NCI-H226 (cell line): ENCODE data around the gene ACTN1.
"Not testable (repeated sequence)": the region's sequence is repeated elsewhere in the genome, so short reads cannot be mapped to it uniquely, and the experiment has no call there.

ENCODE experiments used
- DNase-seq: peaks from one replicate; pipeline ENCODE4 v3.0.0-alpha.2; 2015

The ACTN1 gene

DNA sequence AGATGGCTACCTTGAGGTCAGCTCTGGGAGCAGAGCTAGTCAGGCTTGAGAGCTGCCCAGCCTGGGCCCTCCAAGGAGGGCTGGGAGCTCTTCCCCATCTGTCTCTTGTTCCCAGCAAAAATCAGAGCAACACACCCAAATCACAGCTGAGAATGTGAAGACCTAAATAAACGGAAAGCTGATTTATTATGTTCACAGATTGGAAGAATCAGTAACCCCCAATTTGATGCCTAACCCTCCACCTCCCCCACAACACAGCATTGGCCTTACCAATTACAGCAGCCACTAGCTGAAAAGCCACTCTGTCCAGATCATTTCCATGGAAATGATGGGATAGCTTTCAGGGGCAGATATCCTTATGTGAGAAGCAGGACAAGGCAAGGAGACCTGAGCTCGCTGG is 7.1 kb upstream of the ACTN1 start:
- no peak for DNase-seq

DNA sequence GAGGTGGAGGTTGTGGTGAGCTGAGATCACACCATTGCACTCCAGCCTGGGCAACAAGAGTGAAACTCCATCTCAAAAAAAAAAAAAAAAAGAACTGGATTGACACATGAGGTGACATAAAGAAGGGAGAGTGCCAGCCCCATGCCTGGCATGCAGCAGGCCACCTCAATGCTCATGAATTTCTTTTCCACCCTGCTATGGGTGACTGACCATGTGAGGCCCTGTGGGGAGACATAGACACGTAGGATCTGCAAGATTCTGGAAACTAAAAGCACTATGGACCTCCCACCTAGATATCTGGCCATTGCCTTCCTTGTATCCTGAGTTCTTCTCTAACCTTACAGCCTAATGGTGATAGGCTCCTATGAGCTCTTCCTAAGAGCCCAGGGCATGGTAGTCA is 5.6 kb upstream of the ACTN1 start:
- DNase-seq, result no peak

DNA sequence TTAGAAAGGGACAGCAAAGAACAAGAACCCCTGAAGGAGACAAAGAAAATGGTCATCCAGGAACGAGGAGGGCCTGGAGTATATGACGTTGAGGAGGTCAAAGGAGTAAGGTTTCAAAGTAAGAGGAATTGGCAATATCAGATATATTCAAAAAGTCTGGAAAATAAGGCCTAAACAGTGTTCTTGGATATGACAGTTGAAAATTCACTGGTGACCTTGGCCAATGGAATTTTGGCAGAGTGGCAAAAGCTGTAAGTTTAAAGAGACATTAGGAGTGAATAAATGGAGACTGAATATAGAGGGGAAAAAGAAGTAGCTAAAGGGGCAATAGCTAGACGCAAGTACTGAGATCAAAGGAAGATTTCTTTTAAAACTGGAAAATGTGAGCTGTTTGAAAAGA is 4.1 kb upstream of the ACTN1 start:
- DNase-seq, result no peak

DNA sequence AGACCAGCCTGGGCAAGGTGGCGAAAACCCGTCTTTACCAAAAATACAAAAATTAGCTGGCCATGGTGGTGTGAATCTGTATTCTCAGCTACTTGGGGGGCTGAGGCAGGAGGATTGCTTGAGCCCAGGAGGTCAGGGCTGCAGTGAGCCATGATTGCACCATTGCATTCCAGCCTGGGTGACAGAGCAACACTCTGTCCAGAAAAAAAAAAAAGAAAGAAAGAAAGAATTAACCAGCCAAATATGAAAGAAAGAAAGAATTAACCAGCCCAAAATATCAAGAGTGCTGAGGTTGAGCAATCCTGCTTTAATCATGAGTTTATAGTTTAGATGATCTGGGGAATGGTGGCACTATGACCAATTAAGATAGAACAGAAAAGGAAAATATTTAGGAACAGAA is 3.5 kb upstream of the ACTN1 start:
- no peak for DNase-seq

DNA sequence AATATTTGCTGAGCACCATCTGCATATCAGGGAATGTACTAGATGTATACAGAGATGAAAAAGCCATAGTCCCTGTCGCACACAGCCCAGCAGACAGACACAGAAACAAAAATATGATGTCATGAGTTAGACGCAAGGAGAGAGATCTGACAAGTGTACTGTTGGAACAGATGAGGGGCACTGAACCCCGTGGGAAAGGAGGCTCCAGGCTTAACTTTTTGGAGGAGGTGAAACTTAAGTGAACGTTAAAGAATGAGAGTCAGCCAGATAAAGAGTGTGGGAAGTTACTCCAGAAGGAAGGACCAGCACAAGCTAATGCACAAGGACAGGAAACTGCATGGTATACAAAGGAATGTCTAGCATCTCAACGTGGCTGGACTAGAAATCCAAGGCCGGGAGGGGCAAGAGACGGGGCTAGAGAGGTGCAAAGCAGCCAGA is 2.5 kb upstream of the ACTN1 start:
- DNase-seq, result peak; percentile 92

DNA sequence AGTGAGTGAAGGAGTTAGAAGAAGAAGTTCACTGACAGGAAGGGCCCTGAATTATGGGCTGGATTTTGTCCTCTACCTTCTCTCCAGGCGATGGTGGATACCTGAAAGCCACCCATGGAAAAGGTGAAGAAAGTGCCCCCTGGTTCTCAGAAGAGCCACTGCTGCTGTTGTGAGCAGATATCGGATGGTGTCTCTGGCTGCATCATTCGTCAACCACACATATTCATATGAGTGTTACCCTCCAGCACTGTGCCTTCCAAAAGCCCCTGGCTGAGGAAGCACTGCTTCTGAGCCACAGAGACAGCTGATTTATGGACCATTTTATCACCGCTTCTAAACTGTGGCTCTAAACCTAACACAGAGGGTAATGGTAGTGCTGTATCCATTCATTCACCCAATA is 2.0 kb upstream of the ACTN1 start:
- DNase-seq, result no peak

DNA sequence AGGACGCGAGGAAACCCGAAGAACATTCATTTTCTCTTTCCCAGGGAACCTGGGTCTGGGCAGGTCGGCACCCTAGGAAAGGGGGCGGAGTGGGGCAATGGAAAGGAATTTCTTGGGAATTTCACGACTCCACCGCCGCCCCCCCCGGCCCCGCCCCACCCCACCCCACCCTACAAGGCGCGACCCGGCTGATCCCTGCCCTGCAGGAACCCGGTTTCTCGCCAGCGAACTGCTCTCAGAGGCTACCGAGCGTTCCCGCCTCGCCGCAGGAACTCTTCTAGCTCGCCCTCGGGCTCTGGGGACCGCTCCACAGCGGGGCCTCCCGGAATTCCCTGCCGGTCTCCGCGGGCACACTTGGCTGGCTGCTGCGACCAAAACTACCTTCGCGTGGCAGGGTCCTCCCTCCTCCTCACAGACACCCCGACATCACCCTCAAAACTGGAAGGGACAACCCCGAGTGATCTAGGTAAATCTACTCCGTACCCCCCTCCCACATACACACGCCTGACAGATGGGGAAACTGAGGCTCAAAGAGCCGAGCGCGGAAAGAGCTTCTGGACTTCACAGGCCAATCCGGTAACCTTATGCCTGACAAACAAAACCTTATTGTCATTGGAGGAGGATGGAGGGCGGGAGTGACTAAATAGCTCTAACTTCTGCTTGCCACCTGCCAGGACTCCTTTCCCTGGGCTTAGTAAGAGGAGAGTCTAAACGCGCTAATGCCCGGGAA is 785 bp upstream of the ACTN1 start:
- DNase-seq, result peak; percentile 66

DNA sequence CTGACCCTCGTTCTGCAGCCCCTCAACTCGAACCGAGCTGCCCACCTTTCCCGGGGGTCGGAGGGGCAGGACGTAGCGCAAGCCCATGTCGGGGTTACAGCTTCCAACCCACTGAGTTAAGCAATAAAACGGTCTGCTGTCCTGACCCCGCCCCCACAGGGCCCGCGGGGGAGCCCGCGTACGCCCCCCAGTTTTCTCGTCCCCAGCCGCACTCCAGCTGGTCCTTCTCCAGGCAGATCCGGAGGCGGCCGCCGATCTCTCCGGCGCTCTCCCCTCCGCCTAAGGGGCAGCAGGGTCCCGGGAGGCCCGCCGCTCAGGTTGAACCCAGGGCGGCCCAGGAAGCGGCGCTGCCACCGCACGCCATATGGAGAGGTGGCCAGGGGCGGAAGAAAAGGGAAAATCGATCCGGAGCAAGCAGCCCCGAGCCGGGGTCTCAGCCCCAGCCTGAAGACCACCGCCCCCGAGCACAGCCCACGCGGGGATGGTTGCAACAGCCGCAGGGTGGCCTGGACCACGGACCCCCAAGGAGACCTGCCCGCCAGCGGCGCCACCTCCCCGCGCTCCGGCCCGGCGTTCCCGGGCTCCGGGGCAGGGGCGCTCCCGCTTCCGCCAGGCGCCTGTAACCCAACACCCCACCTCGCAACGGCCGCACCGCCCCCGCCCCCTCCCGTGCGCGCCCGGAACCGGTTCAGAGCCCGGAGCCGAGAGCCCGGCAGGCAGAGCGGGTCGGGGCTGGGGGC is 760 bp downstream of the ACTN1 start:
- DNase-seq, result peak; percentile 22

DNA sequence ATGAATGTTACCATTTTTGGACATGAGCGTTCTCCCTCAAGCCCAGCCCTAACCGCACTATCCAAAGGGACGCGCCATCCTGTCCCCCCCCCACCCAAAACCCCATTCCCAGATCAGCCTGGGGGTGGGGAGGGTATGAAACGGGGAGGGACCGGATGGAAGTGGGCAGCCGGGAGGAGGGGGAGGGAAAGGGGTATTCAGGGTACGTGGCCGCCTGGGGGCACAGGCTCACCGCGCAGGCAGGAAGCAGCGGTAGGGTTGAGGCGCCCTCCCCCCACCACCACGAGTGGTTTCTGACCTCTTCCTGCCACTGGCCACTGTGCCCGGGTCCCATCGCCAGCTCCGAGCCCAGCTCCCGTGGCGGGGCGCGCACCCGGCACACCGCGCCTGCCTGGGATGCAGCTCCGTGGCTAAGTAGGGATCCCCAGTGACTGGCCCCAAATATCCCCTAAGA is 1.4 kb downstream of the ACTN1 start:
- peak; percentile 91 for DNase-seq

DNA sequence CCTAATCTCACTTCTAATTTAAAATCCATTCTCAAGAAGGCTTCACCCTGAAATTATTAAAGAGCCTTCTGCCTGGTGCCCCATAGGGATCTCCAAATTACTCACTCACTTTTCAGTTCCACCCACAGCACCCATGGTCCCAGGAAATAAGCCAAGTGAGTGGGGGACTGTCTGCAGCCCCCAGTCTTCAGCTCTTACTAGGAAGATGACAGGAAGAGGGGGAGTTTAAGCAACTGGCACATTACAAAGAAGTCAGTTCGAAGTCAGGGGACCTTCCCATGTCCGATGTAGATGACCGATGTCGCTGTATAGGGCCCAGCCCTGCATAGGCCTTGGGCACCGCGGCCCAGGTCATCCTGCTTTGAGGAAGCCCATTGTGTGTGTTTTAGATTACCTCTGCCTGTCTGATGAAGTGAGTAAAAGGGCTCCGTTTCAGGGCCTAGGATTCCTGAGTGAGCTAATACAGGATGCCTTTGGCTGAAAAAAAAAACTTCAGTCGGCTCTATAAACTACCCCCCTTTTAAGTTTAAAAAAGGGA is 1.9 kb downstream of the ACTN1 start:
- no peak for DNase-seq

DNA sequence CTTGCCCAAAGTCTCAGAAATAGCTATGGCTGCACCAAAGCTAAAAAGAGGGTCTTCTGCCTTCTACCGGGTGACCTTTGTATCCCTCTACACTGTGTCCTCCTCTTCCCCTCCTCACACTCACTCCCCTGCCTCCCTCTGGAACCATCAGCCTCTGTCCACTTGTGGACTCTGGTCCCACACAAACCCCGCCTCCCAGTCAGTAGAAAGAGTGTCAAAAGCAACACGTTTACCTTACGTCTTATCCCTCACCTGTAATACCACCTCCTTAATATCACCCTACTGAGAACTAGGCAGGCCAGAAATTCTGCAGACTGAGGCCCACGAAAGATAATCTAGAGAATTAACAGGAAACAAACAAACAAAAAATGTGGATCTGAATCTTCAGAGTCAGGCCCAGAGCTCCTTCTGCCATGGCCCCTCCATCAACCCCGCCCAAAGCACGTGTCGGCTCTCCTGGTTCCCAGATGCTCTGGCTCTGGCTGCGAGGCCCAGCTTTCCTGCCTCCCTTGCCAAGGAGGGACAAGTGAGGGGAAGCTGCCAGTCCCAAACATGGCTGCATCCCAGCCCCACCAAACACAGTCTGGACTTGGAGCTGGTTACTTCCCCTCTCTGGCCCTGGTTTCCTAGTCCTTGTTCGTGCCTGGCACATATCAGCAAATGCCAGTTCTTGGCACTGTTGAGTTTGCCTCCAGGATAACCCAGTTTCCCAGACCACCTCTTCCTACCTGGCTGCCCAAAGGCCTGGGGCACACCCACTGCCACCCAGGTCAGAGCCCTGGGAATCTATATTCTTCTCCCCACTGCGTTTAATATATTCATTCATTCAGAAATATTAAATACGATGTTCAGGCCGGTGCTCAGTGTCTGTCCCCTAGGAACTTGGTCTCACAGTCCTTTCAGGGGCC is 2.7 kb downstream of the ACTN1 start:
- DNase-seq, result no peak

DNA sequence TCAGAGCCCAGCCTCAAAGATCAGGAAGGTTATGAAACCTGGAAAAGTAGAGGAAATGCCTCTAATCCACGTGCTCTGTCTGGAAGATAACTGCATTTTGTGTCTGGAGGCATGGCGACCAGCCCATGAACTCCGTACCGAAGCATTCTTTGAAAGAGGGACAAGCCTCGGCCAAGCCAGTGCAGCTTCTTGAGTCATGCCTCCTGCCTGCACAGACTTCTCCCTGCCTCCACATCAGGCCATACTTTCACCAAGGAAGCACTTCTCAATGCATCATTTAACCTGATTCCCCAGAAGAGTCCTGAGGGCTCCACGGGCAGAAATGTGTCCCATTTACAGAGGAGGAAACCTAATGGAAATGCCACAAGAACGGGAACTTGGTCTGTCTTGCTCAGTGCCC is 3.4 kb downstream of the ACTN1 start:
- peak; percentile 82 for DNase-seq

DNA sequence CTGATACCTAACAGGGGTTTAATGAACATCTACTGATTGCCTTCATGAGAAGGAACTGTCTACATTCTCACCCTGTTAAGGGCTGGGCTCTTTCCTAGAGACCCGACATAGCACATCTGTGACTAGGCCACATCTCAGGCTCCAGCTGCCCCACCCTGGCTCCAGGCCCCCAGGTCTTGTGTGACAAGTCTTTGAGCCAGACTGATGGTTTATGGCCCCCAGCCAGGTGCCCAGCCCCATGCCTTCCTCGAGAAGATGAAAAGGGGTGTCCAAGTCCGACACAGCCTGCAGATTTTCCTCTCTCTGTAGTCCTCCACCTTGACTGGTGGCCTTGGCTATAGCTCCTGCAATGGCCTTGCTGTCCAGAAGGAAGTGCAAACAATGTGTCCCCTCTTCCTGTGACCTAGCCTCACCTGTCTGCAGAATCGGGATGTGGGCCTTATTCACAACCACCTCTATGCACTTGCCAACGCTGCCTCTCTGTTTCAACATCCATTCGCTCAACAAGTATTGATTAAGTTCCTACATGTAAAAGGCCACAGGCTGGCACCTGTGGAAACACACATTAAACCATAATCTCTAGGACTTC is 4.2 kb downstream of the ACTN1 start:
- DNase-seq, result no peak

DNA sequence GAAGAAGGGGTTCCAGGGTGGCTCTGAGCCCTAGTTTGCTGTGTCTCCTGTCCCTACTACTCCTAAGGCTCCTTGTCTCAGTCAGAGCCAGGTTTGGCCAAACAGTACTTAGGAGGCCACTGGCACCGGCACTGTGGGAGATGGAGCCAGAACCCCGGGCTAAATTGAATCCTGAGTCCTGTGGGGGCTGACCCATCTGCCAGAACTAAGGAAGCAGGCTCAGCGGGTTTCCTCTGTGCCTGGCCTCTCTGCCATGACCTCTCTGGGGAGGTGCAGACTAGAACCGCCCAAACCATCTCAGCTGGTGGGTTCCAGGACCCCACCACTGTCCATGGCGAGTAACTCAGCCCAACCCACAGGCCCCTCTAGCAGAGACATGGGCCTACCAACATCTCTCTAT is 5.5 kb downstream of the ACTN1 start:
- DNase-seq, result no peak

DNA sequence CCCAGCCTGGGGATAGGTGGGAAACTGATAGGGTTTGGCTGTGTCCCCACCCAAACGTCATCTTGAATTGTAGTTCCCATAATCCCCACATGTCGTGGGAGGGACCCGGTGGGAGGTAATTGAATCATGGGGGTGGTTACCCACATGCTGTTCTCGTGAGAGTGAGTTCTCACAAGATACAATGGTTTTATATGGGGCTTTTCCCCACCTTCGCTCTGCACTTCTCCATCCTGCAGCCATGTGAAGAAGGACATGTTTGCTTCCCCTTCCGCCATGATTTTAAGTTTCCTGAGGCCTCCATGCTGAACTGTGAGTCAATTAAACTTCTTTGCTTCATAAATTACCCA is 5.9 kb downstream of the ACTN1 start:
- not testable (repeated sequence) for DNase-seq

DNA sequence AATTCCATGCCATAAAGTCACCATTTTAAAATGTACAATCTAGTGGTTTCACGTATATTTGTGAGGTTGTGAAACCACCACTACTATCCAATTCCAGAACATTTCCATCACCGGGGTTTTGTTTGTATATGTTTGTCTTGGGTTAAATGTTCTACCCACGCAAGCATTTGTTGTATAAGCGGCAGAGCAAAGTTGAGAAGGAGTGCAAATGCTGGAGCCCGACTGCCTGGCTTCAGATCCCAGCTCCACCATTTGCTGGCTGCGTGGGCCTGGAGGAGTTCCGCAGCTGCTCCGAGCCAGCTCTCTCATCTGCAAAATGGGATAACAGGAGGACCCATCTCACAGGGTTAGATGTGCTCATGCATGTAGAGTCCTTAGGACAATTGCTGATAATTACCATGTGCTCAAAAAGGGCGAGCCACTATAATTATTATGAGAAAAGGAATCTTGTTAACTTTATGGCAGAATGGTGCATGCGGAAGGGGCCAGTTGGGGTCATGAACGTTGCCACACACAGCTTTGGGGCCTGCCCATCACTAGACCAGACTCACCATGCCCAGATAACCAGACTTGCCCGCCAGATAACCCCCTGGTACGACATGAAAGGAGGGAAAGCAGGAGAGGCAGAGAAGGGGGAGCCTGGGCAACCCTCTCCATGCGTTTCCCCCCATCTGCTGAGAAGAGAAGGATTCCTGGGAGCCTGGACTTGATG is 6.4 kb downstream of the ACTN1 start:
- DNase-seq, result no peak

DNA sequence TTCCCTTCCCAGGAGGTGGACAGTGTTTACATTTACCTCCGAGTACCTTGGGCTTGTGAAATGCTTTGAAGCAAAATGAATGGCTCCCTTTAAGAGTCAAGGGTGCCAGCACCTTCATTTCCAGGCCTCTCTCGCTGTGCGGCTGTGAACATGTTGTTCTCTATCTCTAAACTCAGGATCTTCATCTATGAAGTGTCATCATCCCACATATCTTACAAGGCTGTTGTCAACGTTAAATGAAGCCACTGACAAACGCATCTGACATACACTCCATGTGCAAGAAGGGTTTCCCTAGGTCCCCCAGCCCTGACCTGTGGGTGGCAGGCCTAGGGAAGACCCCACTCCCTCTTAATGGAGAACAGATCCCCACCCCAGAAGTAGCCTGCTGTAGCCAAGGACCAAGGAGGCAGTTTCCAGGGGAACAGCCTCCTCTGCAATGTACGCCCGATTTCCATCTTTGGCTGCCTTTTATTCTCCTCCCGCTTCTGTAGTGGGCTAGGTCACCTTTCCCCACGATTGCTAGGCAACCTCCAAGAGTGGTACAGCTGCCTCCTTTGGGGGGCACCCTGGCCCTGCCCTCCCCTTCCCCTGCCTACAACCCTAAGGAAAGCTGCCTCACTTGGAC is 7.6 kb downstream of the ACTN1 start:
- DNase-seq, result no peak

DNA sequence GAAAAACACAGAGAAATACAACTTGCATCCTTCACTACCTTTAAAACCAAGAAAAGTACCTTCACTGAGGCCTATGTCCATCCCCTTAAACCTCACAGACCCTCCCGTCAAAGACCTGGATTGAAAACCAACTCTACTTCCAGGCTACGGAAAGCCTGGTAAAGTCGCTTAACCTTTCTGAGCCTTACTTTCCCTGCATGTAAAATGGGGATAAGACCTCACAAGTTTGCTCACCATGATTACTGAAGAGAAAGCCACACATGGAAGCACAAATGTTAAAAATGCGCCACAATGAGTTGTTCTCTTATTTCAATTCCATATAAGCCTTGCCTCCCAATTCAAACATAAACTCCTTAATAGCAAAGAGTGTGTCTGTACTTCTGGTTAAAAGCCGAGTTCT is 8.4 kb downstream of the ACTN1 start:
- no peak for DNase-seq

DNA sequence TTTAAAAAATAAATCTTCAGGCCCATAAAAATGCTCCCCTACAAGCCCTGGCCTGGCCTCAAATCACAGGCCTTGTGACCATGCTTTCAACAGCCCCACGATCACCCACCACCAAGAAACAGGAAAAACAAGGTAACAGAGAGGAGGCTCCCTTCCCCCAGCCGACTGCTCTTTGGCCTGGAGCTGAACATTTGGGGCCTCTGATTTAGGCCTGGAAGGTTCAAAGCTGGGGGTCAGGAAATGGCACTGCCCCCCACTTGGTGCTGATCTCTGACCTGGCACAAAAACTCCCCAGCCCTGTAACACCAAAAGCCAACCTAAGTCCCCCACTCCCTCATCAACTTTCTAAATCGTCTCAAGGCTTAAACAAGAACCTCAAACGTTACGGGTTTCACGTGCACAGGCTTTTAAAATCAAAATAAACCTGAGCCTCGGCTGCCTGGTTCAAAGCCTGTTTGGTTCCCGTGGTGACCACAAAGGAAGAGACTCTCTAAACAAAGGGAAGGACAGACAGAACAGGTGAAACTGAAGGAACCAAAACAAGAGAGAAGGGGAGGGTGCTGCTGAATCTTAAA is 9.0 kb downstream of the ACTN1 start:
- DNase-seq, result no peak

DNA sequence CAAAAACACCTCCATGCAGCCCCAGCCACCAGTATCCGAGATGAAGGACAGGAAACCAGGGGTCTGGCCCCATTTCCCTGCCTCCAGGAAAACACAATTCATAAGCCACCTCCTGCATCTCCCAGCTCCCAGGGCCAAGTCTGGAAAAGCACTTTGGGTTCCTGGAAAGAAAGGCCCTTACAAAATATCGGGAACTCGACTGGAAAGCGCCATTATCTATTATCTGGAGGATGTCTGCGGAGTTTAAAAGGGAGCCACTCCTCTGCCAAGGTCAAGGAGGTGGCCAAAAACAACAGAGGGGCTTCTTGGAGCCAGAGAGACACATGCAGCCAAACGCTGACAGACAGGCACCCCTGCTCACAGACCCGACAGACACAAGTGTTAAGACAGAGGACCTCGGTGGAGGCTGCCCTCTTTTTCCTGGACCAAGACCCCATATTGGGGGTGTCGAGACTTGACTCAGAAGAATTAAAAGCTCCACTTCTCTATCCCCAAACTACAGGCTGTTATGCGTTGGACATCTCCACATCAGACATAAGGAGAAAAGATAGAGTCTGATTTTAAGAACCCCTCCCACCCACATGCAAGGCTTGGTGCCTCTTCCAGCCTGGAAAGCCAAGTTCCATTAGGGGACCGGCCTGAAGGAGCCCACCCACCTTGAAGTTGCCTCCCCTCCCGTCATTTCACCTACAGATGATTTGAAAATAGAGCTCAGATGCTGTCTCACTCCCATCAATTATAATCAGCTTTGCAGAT is 9.6 kb downstream of the ACTN1 start:
- no peak for DNase-seq

DNA sequence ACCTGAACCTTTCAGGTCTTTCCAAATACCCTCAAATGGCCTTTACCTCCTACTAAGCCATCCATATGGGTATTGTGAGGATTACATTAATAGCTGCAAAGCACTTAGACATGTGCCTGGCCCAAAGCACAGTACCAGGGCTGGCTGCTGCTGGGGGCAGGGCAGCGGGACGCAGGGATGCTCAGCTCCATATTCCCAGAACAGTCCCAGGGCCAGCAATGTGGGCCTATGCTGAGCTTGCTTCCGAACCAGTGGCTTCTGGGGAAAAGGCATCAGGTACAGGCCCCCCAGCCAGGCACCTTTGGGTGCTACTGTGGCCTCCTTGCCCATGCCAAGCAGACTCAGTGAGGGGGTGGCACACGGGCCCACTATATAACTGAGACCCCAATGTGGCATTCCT is 10.4 kb downstream of the ACTN1 start:
- no peak for DNase-seq
